ENCODE results near the gene TEX19. TPM values are rescaled to one million over a fixed set of nuclear protein-coding genes. Genes with fewer than 3 reads are reported as not detected.
"Not testable (repeated sequence)": the region's sequence is repeated elsewhere in the genome, so short reads cannot be mapped to it uniquely, and the experiment has no call there.

The TEX19 gene
- total RNA-seq, 2 donors from 2014 or later, result 10.6 TPM; not detected in 1

DNA sequence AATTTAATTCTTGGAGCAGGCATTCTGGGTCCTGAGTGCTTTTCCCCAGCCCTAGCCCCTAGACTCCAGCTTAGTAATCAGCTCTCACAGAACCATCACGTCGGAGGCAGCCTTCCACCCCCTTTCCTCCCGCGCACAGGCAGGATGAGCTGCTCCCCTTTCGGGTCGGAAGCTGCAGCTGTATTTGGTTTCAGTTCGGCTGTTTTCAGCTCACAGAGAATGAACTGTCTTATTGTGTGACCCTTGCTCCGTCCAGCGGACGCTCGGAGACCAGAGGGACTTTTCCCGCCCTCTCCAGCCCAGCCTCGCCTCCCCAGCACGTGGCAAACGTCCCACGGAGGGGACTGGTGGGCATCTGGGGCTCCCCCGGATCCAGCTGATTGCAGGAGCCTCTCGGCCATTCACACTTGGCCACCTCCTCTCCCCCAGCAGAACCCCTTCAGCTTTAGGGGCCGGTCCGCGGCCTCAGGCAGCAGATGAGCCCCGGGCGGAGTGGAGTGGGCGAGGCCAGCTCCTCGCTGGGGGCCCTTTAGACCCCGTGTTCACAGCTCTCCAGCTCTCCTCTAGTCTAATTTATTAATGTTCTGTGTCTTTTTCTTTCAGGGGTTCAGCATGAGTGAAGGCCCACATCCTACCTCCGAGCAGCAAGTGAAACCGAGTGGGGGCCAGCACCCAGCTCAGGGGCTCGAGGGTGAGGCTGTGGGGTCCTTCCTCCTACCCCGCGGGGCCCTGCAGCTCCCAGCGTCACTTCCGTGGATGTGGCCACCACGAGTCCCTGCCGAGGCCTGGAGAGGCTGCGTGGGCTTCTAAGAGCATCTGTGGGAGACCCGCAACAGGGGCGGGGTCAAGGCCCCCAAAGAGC, 11.7 kb downstream of the TEX19 start:
- Histone ChIP-seq H3K4me1 (replicated peaks) (peaks cover 4% of the 10 kb centered on the region), H3K27me3 (replicated peaks; ENCODE audit: insufficient read depth) (peaks cover 29% of the 10 kb centered on the region), H3K9me3 (no peaks in the 10 kb centered on the region), H3K36me3 (no peaks in the 10 kb centered on the region), H3K4me3 (no peak overlapping the region), H3K27ac (no peak overlapping the region)
- 49% methylated on average over 38 of the region's 38 CpGs for whole genome bisulfite sequencing
- TF ChIP-seq POLR2AphosphoS5 (IDR thresholded peaks at IDR 0.05) (no peak), POLR2A (IDR thresholded peaks at IDR 0.05) (no peak)
- TF ChIP-seq, protein P1, sequence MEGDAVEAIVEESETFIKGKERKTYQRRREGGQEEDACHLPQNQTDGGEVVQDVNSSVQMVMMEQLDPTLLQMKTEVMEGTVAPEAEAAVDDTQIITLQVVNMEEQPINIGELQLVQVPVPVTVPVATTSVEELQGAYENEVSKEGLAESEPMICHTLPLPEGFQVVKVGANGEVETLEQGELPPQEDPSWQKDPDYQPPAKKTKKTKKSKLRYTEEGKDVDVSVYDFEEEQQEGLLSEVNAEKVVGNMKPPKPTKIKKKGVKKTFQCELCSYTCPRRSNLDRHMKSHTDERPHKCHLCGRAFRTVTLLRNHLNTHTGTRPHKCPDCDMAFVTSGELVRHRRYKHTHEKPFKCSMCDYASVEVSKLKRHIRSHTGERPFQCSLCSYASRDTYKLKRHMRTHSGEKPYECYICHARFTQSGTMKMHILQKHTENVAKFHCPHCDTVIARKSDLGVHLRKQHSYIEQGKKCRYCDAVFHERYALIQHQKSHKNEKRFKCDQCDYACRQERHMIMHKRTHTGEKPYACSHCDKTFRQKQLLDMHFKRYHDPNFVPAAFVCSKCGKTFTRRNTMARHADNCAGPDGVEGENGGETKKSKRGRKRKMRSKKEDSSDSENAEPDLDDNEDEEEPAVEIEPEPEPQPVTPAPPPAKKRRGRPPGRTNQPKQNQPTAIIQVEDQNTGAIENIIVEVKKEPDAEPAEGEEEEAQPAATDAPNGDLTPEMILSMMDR (IDR thresholded peaks at IDR 0.05), result no peak
- DNase-seq (ENCODE audit: low spot score), result no peak
- intact Hi-C loops (cut with DNase I), result no loop called here

DNA sequence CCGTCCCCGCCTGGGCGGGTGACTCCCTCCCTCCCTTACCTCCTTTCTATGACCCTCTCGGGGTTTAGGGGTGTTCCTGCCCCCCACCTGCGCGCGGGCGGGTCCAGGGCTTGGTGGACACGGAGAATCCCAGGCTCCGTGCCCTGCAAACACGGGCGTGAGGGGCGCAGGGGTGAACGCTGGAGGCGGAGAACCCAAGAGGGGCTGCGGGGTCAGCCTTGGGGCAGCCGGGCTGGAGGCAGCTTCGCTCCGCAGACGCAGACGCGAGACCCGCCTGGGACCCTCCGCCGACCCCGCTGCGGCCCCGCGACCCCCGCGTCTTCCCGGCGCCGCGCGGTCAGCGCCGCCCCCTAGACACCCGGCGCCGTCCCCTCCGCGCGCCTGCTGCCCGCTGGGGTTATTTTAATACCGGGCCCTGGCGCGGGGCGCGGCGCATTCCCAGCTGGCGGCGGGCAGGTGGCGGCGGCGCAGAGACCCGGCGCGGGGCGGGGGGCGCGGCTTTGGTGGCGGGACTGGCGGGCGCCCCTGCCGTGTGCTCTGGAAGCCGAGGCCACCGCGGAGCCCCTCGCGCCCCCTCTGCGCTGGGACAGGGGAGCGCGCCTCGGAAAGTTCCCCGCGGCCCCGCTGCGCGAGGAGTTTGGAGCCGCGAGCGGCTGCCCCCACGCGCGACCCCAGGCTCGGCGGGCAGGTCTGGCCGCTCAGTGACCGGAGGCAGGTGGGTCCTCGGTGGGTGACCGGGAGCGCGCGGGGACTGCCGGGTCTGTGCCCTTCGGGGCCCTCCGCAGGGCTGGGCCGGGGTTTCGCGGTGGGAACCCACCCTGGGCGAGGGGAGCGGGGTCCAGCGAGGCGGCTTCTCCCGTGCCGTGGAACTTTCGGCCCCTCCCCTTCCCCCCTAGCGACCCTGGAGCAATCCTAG, 12.5 kb downstream of the TEX19 start, which contains the start of gene UTS2R:
TSS of gene UTS2R (plus strand) at position 433 of the 916 bp plus-strand sequence. CDS start 2,560 bp downstream, outside the sequence.
- Histone ChIP-seq H3K9me3 (no peaks in the 10 kb centered on the region), H3K36me3 (no peaks in the 10 kb centered on the region), H3K27me3 (replicated peaks; ENCODE audit: insufficient read depth) (peaks cover 37% of the 10 kb centered on the region), H3K27ac (no peak within 1 kb of the TSS), H3K4me1 (replicated peaks) (peaks cover 4% of the 10 kb centered on the region), H3K4me3 (peak within 1 kb of the TSS in 1 of 2 donors; percentile 3)
- TF ChIP-seq, protein P1 (IDR thresholded peaks at IDR 0.05), result no peak
- TF ChIP-seq POLR2AphosphoS5 (IDR thresholded peaks at IDR 0.05) (no peak), POLR2A (IDR thresholded peaks at IDR 0.05) (no peak)
- 7% methylated on average over 47 of the region's 109 CpGs for WGBS
- intact Hi-C loops (cut with DNase I), result no loop called here
- DNase-seq (ENCODE audit: low spot score), result no peak

DNA sequence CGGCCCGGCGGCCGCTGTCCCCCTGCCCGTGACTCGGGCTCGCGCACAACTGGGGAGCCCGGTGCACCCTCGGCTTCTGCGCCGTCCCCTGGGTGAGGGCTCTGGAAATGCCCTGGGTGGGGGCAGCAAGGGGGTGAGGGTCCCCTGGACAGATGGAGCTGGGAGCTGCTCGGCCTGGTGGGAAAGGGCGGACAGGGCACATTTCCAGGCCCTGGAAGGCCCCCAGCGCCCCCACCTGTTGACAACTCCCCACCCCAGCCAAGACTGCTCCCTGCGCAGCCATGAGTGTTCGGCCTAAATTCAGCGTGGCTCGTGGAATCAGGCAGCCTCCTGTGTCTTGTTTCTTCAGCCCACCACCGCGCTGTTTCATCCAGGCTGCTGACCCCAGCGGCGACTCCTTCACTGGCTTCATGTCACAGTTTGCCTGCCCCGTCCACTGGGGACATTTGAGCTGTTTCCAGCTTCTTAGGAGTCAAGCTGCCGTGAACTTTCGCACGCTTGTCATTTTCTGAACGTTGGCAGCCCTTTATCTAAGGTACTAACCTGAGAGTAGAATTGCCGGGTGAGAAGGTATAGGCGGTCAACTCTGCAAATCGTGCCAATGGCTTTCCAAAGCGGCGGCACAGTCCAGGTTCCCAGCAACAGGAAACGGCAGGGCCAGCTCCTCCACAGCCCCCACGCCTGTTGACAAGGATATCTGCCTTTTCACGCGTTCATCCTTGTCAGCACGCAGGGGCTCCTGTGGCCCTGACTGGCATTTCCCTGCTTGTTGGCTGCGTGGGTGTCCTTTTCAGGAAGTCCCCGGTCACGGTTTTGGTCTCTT, 13.4 kb downstream of the TEX19 start:
- Histone ChIP-seq H3K9me3 (no peaks in the 10 kb centered on the region), H3K27me3 (replicated peaks; ENCODE audit: insufficient read depth) (peaks cover 37% of the 10 kb centered on the region), H3K4me1 (replicated peaks) (peaks cover 4% of the 10 kb centered on the region), H3K4me3 (no peak overlapping the region), H3K27ac (no peak overlapping the region), H3K36me3 (no peaks in the 10 kb centered on the region)
- intact Hi-C loops (cut with DNase I), result no loop called here
- TF ChIP-seq POLR2AphosphoS5 (IDR thresholded peaks at IDR 0.05), result no peak
- TF ChIP-seq POLR2A (IDR thresholded peaks at IDR 0.05), result no peak
- TF ChIP-seq, protein P1 (IDR thresholded peaks at IDR 0.05), result no peak
- 61% methylated on average over 41 of the region's 41 CpGs for WGBS
- DNase-seq (ENCODE audit: low spot score), result no peak

DNA sequence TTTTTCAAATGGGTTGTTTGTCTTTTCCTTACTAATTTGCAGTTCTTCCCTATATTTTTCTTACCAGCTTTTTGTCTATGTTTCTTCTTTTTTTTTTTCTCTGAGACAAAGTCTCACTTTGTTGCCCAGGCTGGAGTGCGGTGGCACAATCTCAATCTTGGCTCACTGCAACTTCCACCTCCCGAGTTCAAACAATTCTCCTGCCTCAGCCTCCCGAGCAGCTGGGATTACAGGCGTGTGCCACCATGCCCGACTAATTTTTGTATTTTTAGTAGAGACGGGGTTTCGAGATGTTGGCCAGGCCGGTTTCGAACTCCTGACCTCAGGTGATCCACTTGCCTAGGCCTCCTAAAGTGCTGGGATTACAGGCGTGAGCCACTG, 14.0 kb downstream of the TEX19 start:
- H3K4me1 ChIP-seq (replicated peaks); H3K9me3 ChIP-seq; DNase-seq (ENCODE audit: low spot score); H3K36me3 ChIP-seq; H3K4me3 ChIP-seq; intact Hi-C loops (cut with DNase I); H3K27ac ChIP-seq: not testable (repeated sequence)
- 92% methylated on average over 10 of the region's 10 CpGs for WGBS
- peaks cover 39% of the 10 kb centered on the region for H3K27me3 ChIP-seq (replicated peaks; ENCODE audit: insufficient read depth)

Measured in prostate gland (tissue), 2 donors.